HCT116 (cell line): ENCODE data around the gene AKAP13.

Source experiments
- EZH2 ChIP-seq: fragments of 200-600 bp; sonication (generic); IDR thresholded peaks from 2 replicates; pipeline ENCODE4 v1.6.1; 2017; ENCODE audit warnings: antibody characterized with exemption, mixed run types
- EZH2phosphoT487 ChIP-seq: fragments of 200-600 bp; IDR thresholded peaks from 2 replicates; pipeline ENCODE4 v1.6.1; 2018; ENCODE audit warnings: antibody characterized with exemption, borderline replicate concordance
- TF ChIP-seq, protein P1 (sequence below), 3 experiments: fragments of 200-600 bp in 1 of 3; sonication (generic) in 1 of 3; IDR thresholded peaks in 2 of 3; conservative IDR thresholded peaks in 1 of 3; 2 replicates each; pipeline ENCODE4 v1.5.1; 2012 to 2017; ENCODE audit warnings: low read depth in 2 of 3, low read length in 2 of 3, antibody characterized with exemption in 1 of 3, borderline replicate concordance in 1 of 3, control low read depth in 1 of 3, mild to moderate bottlenecking in 1 of 3, mixed read lengths in 1 of 3, mixed run types in 1 of 3, moderate library complexity in 1 of 3; ENCODE audit not compliant: insufficient read depth in 1 of 3

DNA sequence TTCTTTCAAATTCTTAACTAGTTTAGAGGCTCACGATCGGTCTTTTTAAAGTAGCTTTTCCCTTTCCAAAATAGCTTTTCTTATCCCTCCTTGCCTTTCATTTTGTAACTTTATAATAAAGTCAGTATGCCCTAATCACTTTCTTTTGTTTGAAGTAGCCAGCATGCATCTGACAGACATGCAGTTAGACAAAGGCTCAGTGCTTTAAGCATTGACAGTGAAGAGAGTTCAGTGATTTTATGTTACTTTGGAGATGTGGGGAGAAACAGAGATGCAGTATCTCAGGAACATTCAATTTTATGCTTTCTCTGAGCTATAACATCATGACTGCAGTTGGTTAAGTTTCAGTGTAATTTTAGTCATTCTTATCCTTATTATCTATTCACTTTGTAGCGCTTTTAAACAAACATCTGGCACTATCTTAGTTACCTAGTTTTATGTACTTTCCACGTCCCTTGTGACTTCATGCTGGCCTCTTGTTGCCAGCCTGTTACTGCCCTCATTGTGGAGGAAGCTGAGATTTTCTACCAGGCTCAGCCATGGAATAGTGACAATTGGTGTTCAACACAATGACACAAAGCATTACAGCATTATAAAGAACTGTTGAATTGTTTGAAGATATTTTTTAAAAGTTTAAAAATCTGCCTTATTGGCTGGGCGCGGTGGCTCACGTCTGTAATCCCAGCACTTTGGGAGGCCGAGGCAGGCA is 90.3 kb downstream of the AKAP13 start:
- no peak for TF ChIP-seq EZH2phosphoT487
- TF ChIP-seq, protein P1, sequence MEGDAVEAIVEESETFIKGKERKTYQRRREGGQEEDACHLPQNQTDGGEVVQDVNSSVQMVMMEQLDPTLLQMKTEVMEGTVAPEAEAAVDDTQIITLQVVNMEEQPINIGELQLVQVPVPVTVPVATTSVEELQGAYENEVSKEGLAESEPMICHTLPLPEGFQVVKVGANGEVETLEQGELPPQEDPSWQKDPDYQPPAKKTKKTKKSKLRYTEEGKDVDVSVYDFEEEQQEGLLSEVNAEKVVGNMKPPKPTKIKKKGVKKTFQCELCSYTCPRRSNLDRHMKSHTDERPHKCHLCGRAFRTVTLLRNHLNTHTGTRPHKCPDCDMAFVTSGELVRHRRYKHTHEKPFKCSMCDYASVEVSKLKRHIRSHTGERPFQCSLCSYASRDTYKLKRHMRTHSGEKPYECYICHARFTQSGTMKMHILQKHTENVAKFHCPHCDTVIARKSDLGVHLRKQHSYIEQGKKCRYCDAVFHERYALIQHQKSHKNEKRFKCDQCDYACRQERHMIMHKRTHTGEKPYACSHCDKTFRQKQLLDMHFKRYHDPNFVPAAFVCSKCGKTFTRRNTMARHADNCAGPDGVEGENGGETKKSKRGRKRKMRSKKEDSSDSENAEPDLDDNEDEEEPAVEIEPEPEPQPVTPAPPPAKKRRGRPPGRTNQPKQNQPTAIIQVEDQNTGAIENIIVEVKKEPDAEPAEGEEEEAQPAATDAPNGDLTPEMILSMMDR (IDR thresholded peaks at IDR 0.05 in 2 of 3, conservative IDR thresholded peaks at IDR 0.05 in 1 of 3; ENCODE audit: borderline replicate concordance in 1 of 3, insufficient read depth in 1 of 3, low read depth in 2 of 3, low read length in 2 of 3), result no peak
- TF ChIP-seq EZH2, result no peak
